Right lobe of liver (tissue), 6 donors: Measurements from ENCODE around the gene FAM171A2. TPM values are rescaled to one million over a fixed set of nuclear protein-coding genes. Genes with fewer than 3 reads are reported as not detected.

Experiments used
- ATAC-seq, 4 donors: fragments of 200-7000 bp; cut with Tn5 transposase; one replicate each; pipeline ENCODE4 v1.9.1; 2020; ENCODE audit warnings: mild to moderate bottlenecking in 4 of 4, moderate library complexity in 4 of 4
- DNase-seq, 3 donors: peaks; one replicate each; pipeline ENCODE4 v3.0.0-alpha.2; 2020
- H3K27ac ChIP-seq, 3 donors: fragments of 200-600 bp; one replicate each; pipeline ENCODE4 v1.8.0; 2022
- H3K27me3 ChIP-seq, 2 donors: fragments of 200-600 bp; one replicate each; pipeline ENCODE4 v1.8.0; 2022
- H3K36me3 ChIP-seq, 4 donors: fragments of 200-600 bp; sonication (generic) in 1 of 4; one replicate each; pipeline versions ENCODE4 v1.5.1 to v1.8.0; 2017 to 2022; ENCODE audit warnings: control low read depth in 1 of 4
- H3K4me1 ChIP-seq, 4 donors: fragments of 200-600 bp; sonication (generic) in 1 of 4; one replicate each; pipeline versions ENCODE4 v1.5.1 to v1.8.0; 2017 to 2022; ENCODE audit warnings: control low read depth in 1 of 4
- H3K4me3 ChIP-seq, 3 donors: fragments of 200-600 bp; one replicate each; pipeline ENCODE4 v1.8.0; 2022
- H3K9me3 ChIP-seq, 4 donors: fragments of 200-600 bp; sonication (generic) in 1 of 4; one replicate each; pipeline versions ENCODE4 v1.5.1 to v1.8.0; 2017 to 2022; ENCODE audit warnings: control low read depth in 1 of 4
- POLR2A ChIP-seq: fragments of 450-650 bp; IDR thresholded peaks from one replicate; pipeline ENCODE4 v1.6.1; 2017; ENCODE audit warnings: antibody characterized with exemption, mild to moderate bottlenecking
- WGBS: methylation state at CpG from one replicate; pipeline ENCODE4 v1.1.6; 2018; ENCODE audit warnings: low coverage, low lambda C conversion rate; ENCODE audit not compliant: insufficient coverage; ENCODE audit errors: missing lambda C conversion rate; 5-methylcytosine and 5-hydroxymethylcytosine counted together
- intact Hi-C, 2 donors: fragments of 100-400 bp; cut with DNase I; formaldehyde crosslinking; loops; one replicate each; pipeline versions ENCODE4 v1.11.2 to v1.14.1; 2022
- total RNA-seq, 6 experiments: library from RNA; depleted of rRNA in 2 of 6; stranded (reverse); fragments of >200 nt in 2 of 6; fragmentation: NEBNext Ultra II Directional in 3 of 6; extraction: Animal tissue kit (Norgen Biotek cat#: 25700) in 3 of 6; gene quantifications; one replicate each; pipeline versions ENCODE4 v1.1.0 to v1.2.4, GENCODE V29; 2016 to 2023
- TF ChIP-seq, protein P1 (sequence below), 4 donors: fragments of 200-600 bp in 3 of 4; fragments of 450-650 bp in 1 of 4; IDR thresholded peaks; one replicate each; pipeline versions ENCODE4 v1.5.1 to v1.8.0; 2016 to 2022; ENCODE audit warnings: antibody characterized with exemption in 4 of 4, mild to moderate bottlenecking in 2 of 4
- donor health status: DM: no; HTN: yes; CAD: no.
- donor health status: DM: no; HTN: no; CAD: no.
- donor health status: DM: no; HTN: no; CAD: no.
- donor health status: DM: no; HTN: yes; CAD: no.
- donor health status: DM: no; HTN: yes; CAD: no.

The FAM171A2 gene
- total RNA-seq, 6 experiments from 2014 or later: 0.16 to 0.68 (median 0.39) TPM

DNA sequence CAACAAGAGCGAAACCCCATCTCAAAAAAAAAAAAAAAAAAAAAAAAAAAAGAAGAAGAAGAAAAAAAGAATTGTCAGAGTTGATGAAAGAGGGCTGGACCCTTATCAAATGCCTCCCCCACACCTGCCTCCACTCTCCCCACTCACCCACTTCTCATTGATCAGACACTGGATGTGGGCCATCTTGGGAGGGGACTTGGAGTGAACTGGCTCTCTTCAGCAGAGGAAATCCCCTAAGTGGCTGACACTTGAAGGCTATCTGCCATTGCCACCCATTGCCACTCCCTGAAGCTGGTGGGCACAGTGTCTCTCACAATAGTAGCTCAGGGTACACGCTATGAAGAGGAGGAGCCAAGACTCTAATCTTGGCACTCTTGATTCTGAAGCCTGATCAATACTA, 24.2 kb upstream of the FAM171A2 start:
- WGBS: 22% methylated on average over 1 of the region's 2 CpGs
- intact Hi-C loops: no loop called here
- peaks cover 0 to 7% (median 0%) of the 10 kb centered on the region in 4 donors for H3K4me1 ChIP-seq

DNA sequence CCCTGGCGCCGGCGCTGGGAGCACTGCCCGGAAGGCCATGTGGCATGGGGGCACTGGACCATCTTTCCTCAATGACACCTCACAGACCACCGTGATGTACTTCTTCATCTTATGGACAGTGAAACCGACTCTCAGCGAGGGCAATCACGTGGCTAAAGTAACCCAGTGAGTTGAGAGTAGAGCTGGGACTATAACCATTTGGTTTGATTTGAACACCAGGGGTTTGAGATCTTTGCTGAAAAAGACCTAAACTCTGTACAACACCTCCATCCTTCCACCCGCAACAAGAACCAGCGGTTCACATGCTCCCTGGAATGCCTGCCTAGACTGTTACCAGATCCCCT, 22.5 kb upstream of the FAM171A2 start:
- no peak overlapping the region for H3K27ac ChIP-seq
- no peaks in the 10 kb centered on the region for H3K9me3 ChIP-seq
- peaks cover 0 to 6% of the 10 kb centered on the region in 2 donors for H3K27me3 ChIP-seq
- peaks cover 0 to 7% (median 0%) of the 10 kb centered on the region in 4 donors for H3K4me1 ChIP-seq
- intact Hi-C loops: no loop called here
- WGBS: 10% methylated on average over 2 of the region's 10 CpGs
- no peaks in the 10 kb centered on the region for H3K36me3 ChIP-seq
- no peak for ATAC-seq
- no peak overlapping the region for H3K4me3 ChIP-seq
- DNase-seq: no peak
- TF ChIP-seq, protein P1, sequence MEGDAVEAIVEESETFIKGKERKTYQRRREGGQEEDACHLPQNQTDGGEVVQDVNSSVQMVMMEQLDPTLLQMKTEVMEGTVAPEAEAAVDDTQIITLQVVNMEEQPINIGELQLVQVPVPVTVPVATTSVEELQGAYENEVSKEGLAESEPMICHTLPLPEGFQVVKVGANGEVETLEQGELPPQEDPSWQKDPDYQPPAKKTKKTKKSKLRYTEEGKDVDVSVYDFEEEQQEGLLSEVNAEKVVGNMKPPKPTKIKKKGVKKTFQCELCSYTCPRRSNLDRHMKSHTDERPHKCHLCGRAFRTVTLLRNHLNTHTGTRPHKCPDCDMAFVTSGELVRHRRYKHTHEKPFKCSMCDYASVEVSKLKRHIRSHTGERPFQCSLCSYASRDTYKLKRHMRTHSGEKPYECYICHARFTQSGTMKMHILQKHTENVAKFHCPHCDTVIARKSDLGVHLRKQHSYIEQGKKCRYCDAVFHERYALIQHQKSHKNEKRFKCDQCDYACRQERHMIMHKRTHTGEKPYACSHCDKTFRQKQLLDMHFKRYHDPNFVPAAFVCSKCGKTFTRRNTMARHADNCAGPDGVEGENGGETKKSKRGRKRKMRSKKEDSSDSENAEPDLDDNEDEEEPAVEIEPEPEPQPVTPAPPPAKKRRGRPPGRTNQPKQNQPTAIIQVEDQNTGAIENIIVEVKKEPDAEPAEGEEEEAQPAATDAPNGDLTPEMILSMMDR (IDR thresholded peaks at IDR 0.05): no peak
- TF ChIP-seq POLR2A: no peak

More for the DNA sequence above, 24.2 kb upstream of the FAM171A2 start:
- H3K27ac ChIP-seq: no peak overlapping the region
- H3K27me3 ChIP-seq: peaks cover 0 to 6% of the 10 kb centered on the region in 2 donors
- H3K9me3 ChIP-seq: no peaks in the 10 kb centered on the region
- TF ChIP-seq POLR2A: no peak
- TF ChIP-seq, protein P1 (IDR thresholded peaks at IDR 0.05): no peak
- DNase-seq: no peak
- ATAC-seq: no peak
- H3K36me3 ChIP-seq: no peaks in the 10 kb centered on the region
- no peak overlapping the region for H3K4me3 ChIP-seq

DNA sequence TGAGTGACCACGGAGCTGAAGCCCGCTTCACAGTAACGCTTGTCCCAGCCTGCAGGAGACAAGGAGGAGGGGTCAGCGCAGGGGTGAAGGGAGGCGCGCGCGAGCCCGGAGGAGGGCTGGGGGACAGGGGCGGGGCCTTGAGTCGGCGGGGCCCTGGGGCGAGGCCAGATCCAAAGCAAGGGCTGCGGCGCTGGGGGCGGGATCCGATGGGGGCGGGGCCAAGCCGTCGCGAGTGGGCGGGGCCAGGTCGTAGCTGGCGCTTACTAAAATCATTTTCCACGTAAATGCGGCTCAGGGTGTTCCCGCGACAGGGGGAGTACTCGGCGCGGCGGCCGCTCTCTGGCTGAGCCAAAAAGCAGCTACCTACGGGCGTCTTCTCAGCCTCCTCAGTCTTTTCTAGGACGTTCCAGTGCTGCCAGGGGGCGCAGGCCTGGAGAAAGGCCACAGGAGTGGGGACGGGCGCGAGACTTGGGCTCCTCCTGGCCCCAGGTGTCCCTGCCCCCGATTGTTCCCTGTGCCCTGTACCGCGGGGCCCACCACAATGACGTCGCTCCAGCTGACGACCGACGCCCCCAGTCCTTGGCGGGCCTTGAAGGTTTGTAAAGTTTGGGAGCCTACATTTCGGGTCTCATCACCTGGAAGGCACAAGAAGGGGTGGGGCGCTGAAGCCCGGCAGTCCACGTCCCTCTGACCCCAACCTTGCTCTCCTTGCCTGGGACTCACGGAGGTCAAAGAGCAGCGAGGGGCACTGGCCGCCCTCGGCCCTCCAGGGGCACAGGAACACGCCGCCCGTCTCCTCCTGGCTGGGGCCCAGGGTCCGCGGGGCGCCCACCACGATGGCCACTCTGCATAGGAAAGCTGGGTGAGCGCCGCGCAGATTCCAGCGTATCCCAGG, 21.9 kb upstream of the FAM171A2 start:
- intact Hi-C loops: no loop called here
- H3K4me3 ChIP-seq: peak overlapping the region; percentile 27 to 49 (median 34)

DNA sequence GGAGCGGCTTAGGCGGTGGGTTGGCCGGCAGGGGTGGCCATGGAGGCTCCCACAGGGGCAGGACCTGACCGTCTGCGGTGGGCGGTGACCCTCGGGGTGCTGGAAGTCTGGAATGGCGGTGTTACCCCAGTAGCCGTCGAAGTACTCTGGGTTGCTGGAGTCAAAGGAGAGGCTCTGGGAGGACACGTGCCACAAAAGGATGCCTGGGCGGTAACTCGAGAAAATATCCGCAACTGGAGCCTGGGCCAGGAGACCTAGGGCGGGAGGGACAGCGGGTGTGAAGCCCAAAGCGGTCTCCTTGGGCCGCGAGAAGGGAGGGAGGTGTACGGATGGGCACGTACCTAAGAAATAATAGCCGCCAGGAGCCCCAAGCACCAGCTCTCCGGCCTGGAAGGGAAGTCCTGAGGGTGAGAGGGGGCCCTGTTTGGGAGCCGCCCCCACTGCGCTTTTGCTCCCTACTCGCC, 21.2 kb upstream of the FAM171A2 start:
- DNase-seq (no peak), ATAC-seq (peak in 2 of 4 donors; percentile 8 to 14)
- Histone ChIP-seq H3K27ac (no peak overlapping the region), H3K4me1 (peaks cover 0 to 7% (median 0%) of the 10 kb centered on the region in 4 donors), H3K27me3 (peaks cover 0 to 6% of the 10 kb centered on the region in 2 donors), H3K4me3 (peak overlapping the region; percentile 27 to 49 (median 34)), H3K9me3 (no peaks in the 10 kb centered on the region), H3K36me3 (no peaks in the 10 kb centered on the region)
- intact Hi-C loops: no loop called here
- TF ChIP-seq, protein P1 (IDR thresholded peaks at IDR 0.05): no peak
- no peak for TF ChIP-seq POLR2A
- 3% methylated on average over 12 of the region's 26 CpGs for WGBS

More for the DNA sequence above, 21.9 kb upstream of the FAM171A2 start:
- ATAC-seq (peak; percentile 88 to 97 (median 93)), DNase-seq (peak; percentile 76 to 82 (median 80))
- Histone ChIP-seq H3K36me3 (no peaks in the 10 kb centered on the region), H3K9me3 (no peaks in the 10 kb centered on the region), H3K4me1 (peaks cover 0 to 7% (median 0%) of the 10 kb centered on the region in 4 donors), H3K27ac (no peak overlapping the region), H3K27me3 (peaks cover 0 to 6% of the 10 kb centered on the region in 2 donors)
- TF ChIP-seq, protein P1 (IDR thresholded peaks at IDR 0.05): no peak
- no peak for TF ChIP-seq POLR2A
- 3% methylated on average over 33 of the region's 68 CpGs for WGBS
